PC-9 (cell line): Measurements from ENCODE around the gene NGF. TPM values are rescaled to one million over a fixed set of nuclear protein-coding genes. Genes with fewer than 3 reads are reported as not detected.
A peak's percentile ranks its signal among the peaks of the same experiment; 100 is the strongest.

Experiments
- BruUV-seq: library from RNA; stranded (reverse); fragments of 400-500 nt; replicated peaks from 2 replicates; lab custom pipeline; 2021; lab: Mats Ljungman, UMichigan
- CTCF ChIA-PET: fragments of 300-600 bp; sonication (Branson Sonifier 250); formaldehyde crosslinking; loops from one replicate; lab custom pipeline; 2022; ENCODE audit warnings: antibody characterized with exemption; lab: Charles Lee
- POLR2A ChIA-PET: fragments of 300-600 bp; sonication (Branson Sonifier 250); formaldehyde crosslinking; loops from one replicate; lab custom pipeline; 2022; ENCODE audit warnings: antibody characterized with exemption; ENCODE audit not compliant: unreplicated experiment; lab: Charles Lee
- DNase-seq, 2 experiments: peaks; one replicate each; pipeline versions ENCODE4 v3.0.0 to v3.0.0-alpha.2; 2015 to 2022; ENCODE audit warnings: mixed read lengths in 1 of 2
- H2AFZ ChIP-seq: fragments of 200-600 bp; sonication (generic); 2 replicates; pipeline ENCODE4 v1.8.1; 2017; ENCODE audit warnings: antibody characterized with exemption
- H3F3A ChIP-seq: fragments of 200-600 bp; sonication (generic); 2 replicates; pipeline ENCODE4 v1.8.1; 2017; ENCODE audit warnings: antibody characterized with exemption, mild to moderate bottlenecking, low read depth; ENCODE audit not compliant: insufficient read depth
- H3K27ac ChIP-seq: fragments of 200-600 bp; sonication (generic); 2 replicates; pipeline ENCODE4 v1.6.1; 2016; ENCODE audit warnings: mixed run types
- H3K27me3 ChIP-seq: fragments of 200-600 bp; sonication (generic); 2 replicates; pipeline ENCODE4 v1.6.1; 2016; ENCODE audit warnings: low read depth, mixed run types; ENCODE audit not compliant: insufficient read depth
- H3K36me3 ChIP-seq: fragments of 200-600 bp; sonication (generic); 2 replicates; pipeline ENCODE4 v1.6.1; 2016; ENCODE audit warnings: low read depth, mixed run types
- H3K4me1 ChIP-seq: fragments of 200-600 bp; sonication (generic); replicated peaks from 2 replicates; pipeline ENCODE4 v1.6.1; 2016; ENCODE audit warnings: mixed run types; ENCODE audit not compliant: insufficient read depth
- H3K4me2 ChIP-seq: fragments of 200-600 bp; sonication (generic); 2 replicates; pipeline ENCODE4 v1.6.1; 2017; ENCODE audit warnings: mixed run types
- H3K4me3 ChIP-seq: fragments of 200-600 bp; sonication (generic); 2 replicates; pipeline ENCODE4 v1.6.1; 2016; ENCODE audit warnings: mixed run types
- H3K79me2 ChIP-seq: fragments of 200-600 bp; sonication (generic); 2 replicates; pipeline ENCODE4 v1.6.1; 2017; ENCODE audit warnings: low read depth, mixed run types
- H3K9me2 ChIP-seq: fragments of 200-600 bp; sonication (generic); 2 replicates; pipeline ENCODE4 v1.8.1; 2017; ENCODE audit warnings: mild to moderate bottlenecking; ENCODE audit not compliant: insufficient read depth
- H3K9me3 ChIP-seq: fragments of 200-600 bp; sonication (generic); 2 replicates; pipeline ENCODE4 v1.8.1; 2016; ENCODE audit warnings: low read depth; ENCODE audit not compliant: insufficient read depth
- H4K20me1 ChIP-seq: fragments of 200-600 bp; sonication (generic); 2 replicates; pipeline ENCODE4 v1.8.1; 2017; ENCODE audit not compliant: insufficient read depth
- CTCF ChIP-seq: fragments of 200-600 bp; sonication (generic); conservative IDR thresholded peaks from 2 replicates; pipeline ENCODE4 v1.6.1; 2017; ENCODE audit warnings: mixed run types, antibody characterized with exemption, mild to moderate bottlenecking, moderate library complexity
- EZH2 ChIP-seq: fragments of 200-600 bp; sonication (generic); IDR thresholded peaks from 2 replicates; pipeline ENCODE4 v1.8.0; 2017; ENCODE audit warnings: antibody characterized with exemption, low read depth
- intact Hi-C: fragments of 100-400 bp; cut with micrococcal nuclease; formaldehyde crosslinking; loops from one replicate; pipeline ENCODE4 v1.10.0; 2022; ENCODE audit not compliant: unreplicated experiment
- total RNA-seq: library from RNA; stranded (reverse); gene quantifications from 2 replicates; pipeline ENCODE4 v1.2.3, GENCODE V29; 2021

The NGF gene
- total RNA-seq, 1 experiment from 2014 or later: 5.5 TPM

GRCh38 chr1:115323366-115324004 is 14.6 kb downstream of the NGF start:
- Histone ChIP-seq H3K4me2 (peak overlapping the region; percentile 46), H3K79me2 (peaks cover 33% of the 10 kb centered on the region), H3K4me1 (peaks cover 64% of the 10 kb centered on the region), H3K9me3 (no peaks in the 10 kb centered on the region), H3F3A (peaks cover 37% of the 10 kb centered on the region), H3K4me3 (no peak overlapping the region), H3K27ac (peak overlapping the region; percentile 69), H4K20me1 (no peaks in the 10 kb centered on the region), H2AFZ (no peak overlapping the region), H3K36me3 (peaks cover 9% of the 10 kb centered on the region; the same call in 1 of the 2 replicates), H3K9me2 (no peaks in the 10 kb centered on the region), H3K27me3 (no peaks in the 10 kb centered on the region)
- TF ChIP-seq EZH2 (no peak), CTCF (no peak)
- no TSS peak for BruUV-seq
- peak in 1 of 2 experiments; percentile 99 for DNase-seq
- POLR2A ChIA-PET: interaction anchor here (0.6 kb wide), 1 partner anchor 133 kb away, joined by 4 read pairs; no protein-coding TSS in a partner anchor
- intact Hi-C loops: loop anchor here (5.0 kb wide), 1 partner anchor 186 kb away; no protein-coding TSS in a partner anchor
- CTCF ChIA-PET: no interaction called here

GRCh38 chr1:115322631-115323030 is 15.4 kb downstream of the NGF start:
- POLR2A ChIA-PET: interaction anchor here (0.6 kb wide), 1 partner anchor 133 kb away, joined by 4 read pairs; no protein-coding TSS in a partner anchor
- BruUV-seq: no TSS peak
- Histone ChIP-seq H3K27ac (peak overlapping the region; percentile 69), H3F3A (peaks cover 43% of the 10 kb centered on the region), H3K9me3 (no peaks in the 10 kb centered on the region), H2AFZ (no peak overlapping the region), H3K79me2 (peaks cover 34% of the 10 kb centered on the region), H4K20me1 (no peaks in the 10 kb centered on the region), H3K4me1 (peaks cover 72% of the 10 kb centered on the region), H3K4me2 (peak overlapping the region; percentile 46), H3K27me3 (no peaks in the 10 kb centered on the region), H3K4me3 (no peak overlapping the region), H3K9me2 (no peaks in the 10 kb centered on the region), H3K36me3 (peaks cover 8% of the 10 kb centered on the region; the same call in 1 of the 2 replicates)
- peak in 1 of 2 experiments; percentile 70 for DNase-seq
- TF ChIP-seq EZH2: no peak
- no peak for TF ChIP-seq CTCF
- intact Hi-C loops: loop anchor here (5.0 kb wide), 1 partner anchor 185 kb away; no protein-coding TSS in a partner anchor
- CTCF ChIA-PET: no interaction called here

GRCh38 chr1:115320377-115320776 is 17.7 kb downstream of the NGF start:
- ChIA-PET CTCF (no interaction called here), POLR2A (no interaction called here)
- no peaks in the 10 kb centered on the region for H3K9me2 ChIP-seq
- H3F3A ChIP-seq: peaks cover 61% of the 10 kb centered on the region
- intact Hi-C loops: loop anchor here (5.0 kb wide), 1 partner anchor 183 kb away; no protein-coding TSS in a partner anchor
- no peaks in the 10 kb centered on the region for H3K27me3 ChIP-seq
- H3K4me2 ChIP-seq: peak overlapping the region; percentile 42
- DNase-seq: peak; percentile 46 to 87
- H3K27ac ChIP-seq: 0 out of 2 replicates have a peak overlapping the region, but pooled peaks have one; percentile 14
- H3K4me1 ChIP-seq: peaks cover 93% of the 10 kb centered on the region
- H3K36me3 ChIP-seq: 0 out of 2 replicates have a peak, but pooled peaks cover 5% of the 10 kb centered on the region
- no peaks in the 10 kb centered on the region for H4K20me1 ChIP-seq
- no peaks in the 10 kb centered on the region; the same call in 1 of the 2 replicates for H3K9me3 ChIP-seq
- no peak overlapping the region for H2AFZ ChIP-seq
- H3K4me3 ChIP-seq: no peak overlapping the region
- TF ChIP-seq EZH2 (no peak), CTCF (no peak)
- BruUV-seq: no TSS peak
- peaks cover 47% of the 10 kb centered on the region for H3K79me2 ChIP-seq
